Astrocyte of the spinal cord (primary cell): ENCODE data around the gene BCAS3.

Experiments used
- DNase-seq: peaks from one replicate; pipeline ENCODE4 v3.0.0; 2011; ENCODE audit warnings: low read depth, low spot score
- H3K4me3 ChIP-seq: 2 replicates; pipeline ENCODE4 v1.5.1; 2011; ENCODE audit warnings: low read depth, mild to moderate bottlenecking, low read length, moderate library complexity
- CTCF ChIP-seq: IDR thresholded peaks from 2 replicates; pipeline ENCODE4 v1.5.1; 2012; ENCODE audit warnings: low read depth, mild to moderate bottlenecking, low read length, inconsistent platforms
- in situ Hi-C: cut with HindIII; loops from 2 replicates; pipeline ENCODE4 v1.10.0; 2017; ENCODE audit warnings: low sequenced_read_pairs

BCAS3 gene

GRCh38 chr17:61360318-61360943, 682.8 kb downstream of the BCAS3 start:
- H3K4me3 ChIP-seq: no peak overlapping the region
- no peak for DNase-seq
- in situ Hi-C loops: no loop called here
- no peak for TF ChIP-seq CTCF

- in situ Hi-C loops: no loop called here
- DNase-seq: peak; percentile 76
Observed at GRCh38 chr17:61361084-61361483, 683.4 kb downstream of the BCAS3 start.

GRCh38 chr17:61362396-61362795, 684.7 kb downstream of the BCAS3 start:
- DNase-seq: no peak
- in situ Hi-C loops: no loop called here

More at GRCh38 chr17:61361084-61361483, 683.4 kb downstream of the BCAS3 start:
- no peak for TF ChIP-seq CTCF
- no peak overlapping the region for H3K4me3 ChIP-seq

GRCh38 chr17:61362852-61363600, 685.4 kb downstream of the BCAS3 start:
- in situ Hi-C loops: no loop called here
- no peak for DNase-seq

More at GRCh38 chr17:61362396-61362795, 684.7 kb downstream of the BCAS3 start:
- no peak overlapping the region for H3K4me3 ChIP-seq
- no peak for TF ChIP-seq CTCF

DNA sequence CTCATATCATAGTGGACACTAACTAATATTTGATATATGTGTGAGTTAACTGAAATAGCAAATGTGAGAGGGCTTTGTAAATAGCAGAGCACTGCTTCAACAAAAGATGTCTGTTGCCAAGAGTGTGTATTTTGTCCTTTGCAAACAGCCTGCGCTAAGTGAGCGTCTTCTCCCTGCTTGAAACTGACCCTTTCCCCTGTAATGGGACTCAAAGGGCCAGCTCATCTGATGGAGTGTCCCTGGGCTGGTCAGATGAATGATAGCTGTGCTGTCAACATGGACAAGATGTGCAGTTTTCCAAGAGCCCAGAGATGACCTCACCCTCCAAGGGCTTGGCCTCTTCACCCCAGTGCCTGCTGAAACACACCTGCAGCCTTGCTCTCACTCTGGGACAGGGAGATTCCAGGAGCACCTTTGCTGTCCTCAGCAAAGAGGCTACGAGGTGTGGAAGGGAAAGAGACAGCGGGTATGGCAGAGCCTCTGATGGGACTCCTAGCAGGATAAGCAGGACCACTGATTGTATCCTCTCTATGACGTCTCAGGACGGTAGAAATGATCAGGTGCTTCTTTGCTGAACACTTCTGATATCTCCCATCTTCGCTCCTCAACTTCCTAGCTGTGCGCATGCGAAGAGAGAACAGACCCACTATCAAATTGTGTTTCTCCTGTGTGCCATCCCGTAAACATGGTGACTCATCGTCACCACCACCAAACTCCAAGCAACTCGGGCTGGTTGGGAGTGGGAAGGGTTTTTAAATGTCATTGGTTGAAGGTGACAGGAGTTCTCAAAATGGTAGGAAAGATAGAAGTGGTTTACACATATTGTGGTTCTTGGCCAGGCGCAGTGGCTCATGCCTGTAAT, 686.2 kb downstream of the BCAS3 start:
- DNase-seq: no peak
- no peak for TF ChIP-seq CTCF
- H3K4me3 ChIP-seq: no peak overlapping the region
- in situ Hi-C loops: no loop called here

More at GRCh38 chr17:61362852-61363600, 685.4 kb downstream of the BCAS3 start:
- no peak overlapping the region for H3K4me3 ChIP-seq
- TF ChIP-seq CTCF: no peak

DNA sequence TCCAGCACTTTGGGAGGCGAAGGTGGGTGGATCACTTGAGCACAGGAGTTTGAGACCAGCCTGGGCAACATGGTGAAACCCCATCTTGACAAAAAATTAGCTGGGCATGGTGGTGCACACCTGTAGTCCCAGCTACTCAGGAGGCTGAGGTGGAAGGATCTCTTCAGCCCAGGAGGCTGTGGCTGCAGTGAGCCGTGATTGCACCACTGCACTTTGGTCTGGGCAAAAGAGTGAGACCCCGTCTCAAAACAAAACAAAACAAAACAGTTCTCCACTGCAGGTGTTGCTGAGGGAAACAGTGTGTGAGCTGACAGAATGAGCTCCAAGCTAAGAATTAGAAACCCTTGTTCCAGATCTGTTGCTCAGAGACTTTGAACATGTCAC, 686.8 kb downstream of the BCAS3 start:
- no peak for TF ChIP-seq CTCF
- no peak for DNase-seq
- H3K4me3 ChIP-seq: no peak overlapping the region
- in situ Hi-C loops: no loop called here
